ENCODE results near the gene C19orf18.

DNA sequence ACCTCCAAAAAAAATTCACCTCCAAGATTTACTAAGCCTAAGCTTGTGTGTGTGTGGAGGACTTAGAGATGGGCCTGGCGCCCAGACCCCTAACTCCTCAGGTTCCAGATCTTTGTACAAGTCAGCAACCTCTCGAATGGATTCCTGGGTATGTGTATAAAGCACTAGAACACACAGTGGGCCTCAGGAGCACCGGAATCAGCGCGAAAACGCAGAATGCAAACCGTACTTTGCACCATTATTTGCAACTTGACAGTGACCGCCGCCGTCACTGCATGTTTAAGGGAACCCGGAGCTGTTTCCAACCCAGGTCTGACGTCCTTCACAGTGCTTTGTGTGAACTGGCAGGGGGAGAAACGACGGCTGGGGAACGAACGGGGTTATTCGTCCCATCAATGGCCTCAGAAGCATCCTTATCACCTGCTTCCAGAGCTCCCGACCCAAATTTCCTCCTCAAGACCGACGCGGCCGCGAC lies 27.6 kb upstream of the C19orf18 start:
- TF ChIP-seq ZC3H10 (CRISPR knock-in tag; IDR thresholded peaks at IDR 0.05) (no peak), TOX (CRISPR knock-in tag; IDR thresholded peaks at IDR 0.05; ENCODE audit: borderline replicate concordance) (no peak), RARB (CRISPR knock-in tag; IDR thresholded peaks at IDR 0.05) (no peak)

Measured in SK-N-SH treated with all-trans-retinoic acid at 6 μM for 48 hours (cell line).